IMR-90 (cell line): ENCODE results near the gene MYEOV.
A peak's percentile ranks its signal among the peaks of the same experiment; 100 is the strongest.

Experiments
- BHLHE40 ChIP-seq: fragments of 150-350 bp; IDR thresholded peaks from 2 replicates; pipeline ENCODE4 v1.6.1; 2016; ENCODE audit warnings: mild to moderate bottlenecking, low read depth, low read length
- CEBPB ChIP-seq: IDR thresholded peaks from 2 replicates; pipeline ENCODE4 v1.6.1; 2012; ENCODE audit warnings: low read depth, low read length, improper control_type of control experiment

GRCh38 chr11:69296890-69297786 is 3.2 kb downstream of the MYEOV start:
- TF ChIP-seq BHLHE40 (peak; percentile 95), CEBPB (peak; percentile 92)
